Type B pancreatic cell (in vitro differentiated cells): Measurements from ENCODE around the gene IRF4. TPM values are rescaled to one million over a fixed set of nuclear protein-coding genes. Genes with fewer than 3 reads are reported as not detected.
"Not testable (repeated sequence)": the region's sequence is repeated elsewhere in the genome, so short reads cannot be mapped to it uniquely, and the experiment has no call there.

Experiments used
- DNase-seq: peaks from one replicate; pipeline ENCODE4 v3.0.0; 2021; ENCODE audit warnings: mixed read lengths; ENCODE audit not compliant: unreplicated experiment; ENCODE audit errors: extremely low spot score
- H3K27ac Mint-ChIP-seq: 2 replicates; pipeline ENCODE4 v1.8.0; 2021; ENCODE audit warnings: mild to moderate bottlenecking, mixed read lengths
- H3K27me3 Mint-ChIP-seq: 2 replicates; pipeline ENCODE4 v1.8.0; 2021; ENCODE audit warnings: mixed read lengths
- H3K36me3 Mint-ChIP-seq: 2 replicates; pipeline ENCODE4 v1.8.0; 2021; ENCODE audit warnings: mixed read lengths
- H3K4me1 Mint-ChIP-seq: one replicate; pipeline ENCODE4 v1.8.0; 2021; ENCODE audit warnings: mixed read lengths; ENCODE audit not compliant: unreplicated experiment
- H3K4me3 Mint-ChIP-seq: 2 replicates; pipeline ENCODE4 v1.8.0; 2021; ENCODE audit warnings: mild to moderate bottlenecking, mixed read lengths
- H3K9me3 Mint-ChIP-seq: 2 replicates; pipeline ENCODE4 v1.8.0; 2021; ENCODE audit warnings: mixed read lengths
- total RNA-seq: library from RNA; stranded (reverse); gene quantifications from 2 replicates; pipeline ENCODE4 v1.2.1, GENCODE V29; 2021; ENCODE audit warnings: low replicate concordance
- TF ChIP-seq, protein P1 (sequence below): fragments of 200-600 bp; sonication (generic); conservative IDR thresholded peaks from 2 replicates; pipeline ENCODE4 v1.5.0; 2021; ENCODE audit warnings: antibody characterized with exemption, mild to moderate bottlenecking

Gene IRF4
- total RNA-seq, 1 donor from 2014 or later: 1.7 TPM

GRCh38 chr6:376827-377640 is 14.5 kb upstream of the IRF4 start:
- no peak overlapping the region for H3K27ac Mint-ChIP-seq
- peaks cover 5% of the 10 kb centered on the region for H3K9me3 Mint-ChIP-seq
- no peak overlapping the region for H3K4me3 Mint-ChIP-seq
- H3K27me3 Mint-ChIP-seq: peaks cover 32% of the 10 kb centered on the region
- no peak for DNase-seq
- no peaks in the 10 kb centered on the region for H3K4me1 Mint-ChIP-seq
- H3K36me3 Mint-ChIP-seq: no peaks in the 10 kb centered on the region
- TF ChIP-seq, protein P1, sequence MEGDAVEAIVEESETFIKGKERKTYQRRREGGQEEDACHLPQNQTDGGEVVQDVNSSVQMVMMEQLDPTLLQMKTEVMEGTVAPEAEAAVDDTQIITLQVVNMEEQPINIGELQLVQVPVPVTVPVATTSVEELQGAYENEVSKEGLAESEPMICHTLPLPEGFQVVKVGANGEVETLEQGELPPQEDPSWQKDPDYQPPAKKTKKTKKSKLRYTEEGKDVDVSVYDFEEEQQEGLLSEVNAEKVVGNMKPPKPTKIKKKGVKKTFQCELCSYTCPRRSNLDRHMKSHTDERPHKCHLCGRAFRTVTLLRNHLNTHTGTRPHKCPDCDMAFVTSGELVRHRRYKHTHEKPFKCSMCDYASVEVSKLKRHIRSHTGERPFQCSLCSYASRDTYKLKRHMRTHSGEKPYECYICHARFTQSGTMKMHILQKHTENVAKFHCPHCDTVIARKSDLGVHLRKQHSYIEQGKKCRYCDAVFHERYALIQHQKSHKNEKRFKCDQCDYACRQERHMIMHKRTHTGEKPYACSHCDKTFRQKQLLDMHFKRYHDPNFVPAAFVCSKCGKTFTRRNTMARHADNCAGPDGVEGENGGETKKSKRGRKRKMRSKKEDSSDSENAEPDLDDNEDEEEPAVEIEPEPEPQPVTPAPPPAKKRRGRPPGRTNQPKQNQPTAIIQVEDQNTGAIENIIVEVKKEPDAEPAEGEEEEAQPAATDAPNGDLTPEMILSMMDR: no peak

DNA sequence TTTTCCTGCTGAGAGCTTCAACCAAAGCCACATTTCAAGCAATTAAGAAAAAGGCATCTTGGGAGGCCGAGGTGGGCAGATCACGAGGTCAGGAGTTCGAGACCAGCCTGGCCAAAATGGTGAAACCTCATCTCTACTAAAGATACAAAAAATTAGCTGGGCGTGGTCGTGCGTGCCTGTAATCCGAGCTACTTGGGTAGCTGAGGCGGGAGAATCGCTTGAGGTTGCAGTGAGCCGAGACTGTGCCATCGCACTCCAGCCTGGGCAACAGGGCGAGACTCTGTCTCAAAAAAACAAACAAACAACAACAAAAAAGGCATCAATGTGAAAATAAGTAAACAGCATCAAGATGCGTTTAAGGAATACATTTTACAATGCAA is 13.9 kb upstream of the IRF4 start:
- not testable (repeated sequence) for H3K27ac Mint-ChIP-seq, DNase-seq, H3K4me1 Mint-ChIP-seq, H3K4me3 Mint-ChIP-seq, H3K9me3 Mint-ChIP-seq, H3K36me3 Mint-ChIP-seq
- H3K27me3 Mint-ChIP-seq: peaks cover 36% of the 10 kb centered on the region

DNA sequence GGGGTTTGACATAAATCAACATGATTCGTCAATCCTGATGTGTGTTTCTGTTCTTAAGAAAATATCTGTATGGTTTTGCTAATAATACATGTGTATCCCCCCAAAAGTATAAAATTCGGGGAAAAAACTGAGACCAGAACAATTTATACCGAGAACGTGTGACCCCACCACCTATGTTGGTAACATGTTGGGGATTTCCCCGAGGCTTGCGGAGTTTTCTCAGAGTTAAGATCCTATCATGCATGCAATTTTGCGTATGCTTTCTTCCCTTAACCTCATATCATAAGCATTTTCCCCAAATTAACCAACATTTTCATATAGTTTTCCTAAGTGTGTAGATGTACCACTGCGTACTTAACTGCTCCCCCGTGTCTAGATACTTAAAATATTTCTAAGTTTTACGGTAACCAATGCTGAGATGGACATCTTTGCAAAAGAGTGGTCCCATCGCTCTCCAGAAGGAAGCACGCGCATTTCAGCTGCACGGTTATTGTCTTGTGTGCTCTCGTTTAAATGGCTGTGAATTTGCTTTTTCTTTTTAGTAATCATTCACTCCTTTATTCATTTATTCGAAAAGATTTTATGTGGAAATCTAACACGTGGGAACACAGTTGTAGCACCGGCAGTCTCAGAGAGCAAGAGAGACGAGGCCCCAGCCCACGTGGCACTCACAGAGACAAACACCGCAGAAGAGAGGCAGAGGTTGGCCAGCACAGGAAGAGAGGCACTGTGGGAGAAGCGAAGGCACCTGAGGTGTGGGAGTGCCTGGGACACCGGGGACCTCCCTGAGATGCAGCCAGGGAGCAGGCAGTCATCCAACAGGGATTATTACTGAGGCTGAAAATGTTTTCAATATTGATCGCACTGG is 13.2 kb upstream of the IRF4 start:
- DNase-seq: no peak
- H3K27me3 Mint-ChIP-seq: peaks cover 32% of the 10 kb centered on the region
- H3K4me3 Mint-ChIP-seq: no peak overlapping the region
- no peaks in the 10 kb centered on the region for H3K4me1 Mint-ChIP-seq
- H3K9me3 Mint-ChIP-seq: peaks cover 5% of the 10 kb centered on the region
- TF ChIP-seq, protein P1: no peak
- H3K27ac Mint-ChIP-seq: no peak overlapping the region
- no peaks in the 10 kb centered on the region for H3K36me3 Mint-ChIP-seq

- TF ChIP-seq, protein P1: no peak
- Mint-ChIP-seq H3K27ac (no peak overlapping the region), H3K4me1 (no peaks in the 10 kb centered on the region), H3K36me3 (no peaks in the 10 kb centered on the region), H3K4me3 (no peak overlapping the region), H3K9me3 (peaks cover 5% of the 10 kb centered on the region), H3K27me3 (peaks cover 34% of the 10 kb centered on the region)
- no peak for DNase-seq
These were observed 12.6 kb upstream of the IRF4 start for GRCh38 chr6:378958-379409.

GRCh38 chr6:379410-380181 is 12.0 kb upstream of the IRF4 start:
- peaks cover 5% of the 10 kb centered on the region for H3K9me3 Mint-ChIP-seq
- H3K27me3 Mint-ChIP-seq: peaks cover 34% of the 10 kb centered on the region
- H3K36me3 Mint-ChIP-seq: no peaks in the 10 kb centered on the region
- H3K27ac Mint-ChIP-seq: no peak overlapping the region
- no peaks in the 10 kb centered on the region for H3K4me1 Mint-ChIP-seq
- TF ChIP-seq, protein P1: no peak
- no peak for DNase-seq
- H3K4me3 Mint-ChIP-seq: no peak overlapping the region
